HEK293 (cell line): Measurements from ENCODE around the gene GREM2.

Experiments used
- CTCF ChIA-PET: fragments of 350-600 bp; formaldehyde crosslinking; extraction: SDS; loops from one replicate; lab custom pipeline; 2021; ENCODE audit warnings: antibody characterized with exemption; lab: Yijun Ruan, JAX
- POLR2A ChIA-PET: fragments of 300-600 bp; formaldehyde crosslinking; extraction: SDS; loops from one replicate; lab custom pipeline; 2020; ENCODE audit warnings: antibody characterized with exemption, inconsistent platforms; lab: Yijun Ruan, JAX
- H3K27ac ChIP-seq: fragments of 200-500 bp; sonication (Bioruptor generic); 2 replicates; pipeline ENCODE4 v1.5.1; 2014; ENCODE audit warnings: low read depth, low read length, control low read depth, inconsistent platforms; ENCODE audit errors: extremely low read depth
- H3K36me3 ChIP-seq, 2 experiments: fragments of 200-500 bp in 1 of 2; sonication (Bioruptor generic) in 1 of 2; 1 replicate in 1 of 2; 2 replicates in 1 of 2; pipeline ENCODE4 v1.5.1; 2014 to 2017; ENCODE audit warnings: inconsistent platforms in 2 of 2, low read length in 2 of 2; ENCODE audit not compliant: control insufficient read depth in 2 of 2, insufficient read depth in 1 of 2
- H3K4me1 ChIP-seq: fragments of 200-500 bp; sonication (Bioruptor generic); 2 replicates; pipeline ENCODE4 v1.5.1; 2014; ENCODE audit warnings: mild to moderate bottlenecking, low read length, inconsistent platforms; ENCODE audit not compliant: control insufficient read depth, insufficient read depth
- H3K4me3 ChIP-seq: 2 replicates; pipeline ENCODE4 v1.5.1; 2011; ENCODE audit warnings: low read depth, mild to moderate bottlenecking, control low read depth, low read length, moderate library complexity
- H3K9me3 ChIP-seq: fragments of 200-500 bp; sonication (Bioruptor generic); 2 replicates; pipeline ENCODE4 v1.5.1; 2014; ENCODE audit warnings: low read depth, low read length, inconsistent platforms; ENCODE audit not compliant: control insufficient read depth, insufficient read depth
- GLIS2 ChIP-seq: fragments of 450-650 bp; formaldehyde crosslinking; IDR thresholded peaks from 2 replicates; pipeline ENCODE4 v1.5.1; 2016; ENCODE audit warnings: missing biosample characterization, missing genetic modification characterization
- KLF1 ChIP-seq: fragments of 450-650 bp; formaldehyde crosslinking; IDR thresholded peaks from 2 replicates; pipeline ENCODE4 v1.5.1; 2016; ENCODE audit warnings: missing biosample characterization, missing genetic modification characterization
- MYNN ChIP-seq: fragments of 450-650 bp; formaldehyde crosslinking; IDR thresholded peaks from 2 replicates; pipeline ENCODE4 v1.5.1; 2016; ENCODE audit warnings: missing biosample characterization, missing genetic modification characterization, borderline replicate concordance
- PATZ1 ChIP-seq: fragments of 450-650 bp; formaldehyde crosslinking; IDR thresholded peaks from 2 replicates; pipeline ENCODE4 v1.5.1; 2016; ENCODE audit warnings: missing biosample characterization, missing genetic modification characterization
- PRDM1 ChIP-seq: fragments of 450-650 bp; formaldehyde crosslinking; IDR thresholded peaks from 2 replicates; pipeline ENCODE4; 2016; ENCODE audit warnings: missing biosample characterization, missing genetic modification characterization
- RBAK ChIP-seq: fragments of 450-650 bp; formaldehyde crosslinking; IDR thresholded peaks from 2 replicates; pipeline ENCODE4 v1.5.1; 2016; ENCODE audit warnings: missing biosample characterization, missing genetic modification characterization
- REPIN1 ChIP-seq: fragments of 450-650 bp; formaldehyde crosslinking; IDR thresholded peaks from 2 replicates; pipeline ENCODE4 v1.5.1; 2017; ENCODE audit warnings: missing biosample characterization, missing genetic modification characterization, low read depth
- SCRT2 ChIP-seq: fragments of 450-650 bp; formaldehyde crosslinking; IDR thresholded peaks from 2 replicates; pipeline ENCODE4 v1.5.1; 2016; ENCODE audit warnings: missing biosample characterization, missing genetic modification characterization
- TRIM28 ChIP-seq: IDR thresholded peaks from 2 replicates; pipeline ENCODE4 v1.6.1; 2011; ENCODE audit warnings: low read length, control low read depth, borderline replicate concordance
- WT1 ChIP-seq: fragments of 450-650 bp; formaldehyde crosslinking; IDR thresholded peaks from 2 replicates; pipeline ENCODE4 v1.5.1; 2016; ENCODE audit warnings: missing biosample characterization, missing genetic modification characterization
- ZBTB48 ChIP-seq: fragments of 450-650 bp; formaldehyde crosslinking; IDR thresholded peaks from 2 replicates; pipeline ENCODE4 v1.5.1; 2016; ENCODE audit warnings: missing biosample characterization, missing genetic modification characterization
- ZBTB6 ChIP-seq: fragments of 450-650 bp; formaldehyde crosslinking; IDR thresholded peaks from 2 replicates; pipeline ENCODE4 v1.5.1; 2017; ENCODE audit warnings: missing biosample characterization, missing genetic modification characterization
- ZBTB7A ChIP-seq: fragments of 450-650 bp; formaldehyde crosslinking; IDR thresholded peaks from 2 replicates; pipeline ENCODE4 v1.5.1; 2016; ENCODE audit warnings: low read depth, missing biosample characterization, missing genetic modification characterization
- ZBTB8A ChIP-seq: fragments of 450-650 bp; formaldehyde crosslinking; IDR thresholded peaks from 2 replicates; pipeline ENCODE4 v1.5.1; 2016; ENCODE audit warnings: missing biosample characterization, missing genetic modification characterization
- ZNF121 ChIP-seq: fragments of 450-650 bp; formaldehyde crosslinking; IDR thresholded peaks from 2 replicates; pipeline ENCODE4 v1.5.1; 2016; ENCODE audit warnings: missing biosample characterization, missing genetic modification characterization
- ZNF140 ChIP-seq: fragments of 450-650 bp; formaldehyde crosslinking; IDR thresholded peaks from 2 replicates; pipeline ENCODE4 v1.5.1; 2016; ENCODE audit warnings: missing biosample characterization, missing genetic modification characterization
- ZNF157 ChIP-seq: fragments of 450-650 bp; formaldehyde crosslinking; IDR thresholded peaks from 2 replicates; pipeline ENCODE4 v1.5.1; 2016; ENCODE audit warnings: missing biosample characterization, missing genetic modification characterization
- ZNF404 ChIP-seq: fragments of 450-650 bp; formaldehyde crosslinking; IDR thresholded peaks from 2 replicates; pipeline ENCODE4 v1.5.1; 2017; ENCODE audit warnings: missing biosample characterization, missing genetic modification characterization
- ZNF514 ChIP-seq: fragments of 450-650 bp; formaldehyde crosslinking; IDR thresholded peaks from 2 replicates; pipeline ENCODE4 v1.5.1; 2016; ENCODE audit warnings: missing biosample characterization, missing genetic modification characterization
- ZNF544 ChIP-seq: fragments of 450-650 bp; formaldehyde crosslinking; IDR thresholded peaks from 2 replicates; pipeline ENCODE4 v1.5.0; 2017; ENCODE audit warnings: missing biosample characterization, missing genetic modification characterization
- ZNF549 ChIP-seq: fragments of 450-650 bp; IDR thresholded peaks from 2 replicates; pipeline ENCODE4 v1.5.1; 2018; ENCODE audit warnings: missing biosample characterization, missing genetic modification characterization, mild to moderate bottlenecking, inconsistent platforms, moderate library complexity
- ZNF560 ChIP-seq: fragments of 450-650 bp; formaldehyde crosslinking; IDR thresholded peaks from 2 replicates; pipeline ENCODE4 v1.5.1; 2017; ENCODE audit warnings: missing biosample characterization, missing genetic modification characterization, borderline replicate concordance
- ZNF626 ChIP-seq: fragments of 450-650 bp; sonication (Bioruptor Pico); formaldehyde crosslinking; IDR thresholded peaks from 2 replicates; pipeline ENCODE4 v1.5.1; 2018; ENCODE audit warnings: missing biosample characterization, missing genetic modification characterization, inconsistent platforms
- ZNF792 ChIP-seq: fragments of 450-650 bp; formaldehyde crosslinking; IDR thresholded peaks from 2 replicates; pipeline ENCODE4 v1.5.1; 2016; ENCODE audit warnings: missing biosample characterization, missing genetic modification characterization
- ZNF837 ChIP-seq: fragments of 450-650 bp; formaldehyde crosslinking; IDR thresholded peaks from 2 replicates; pipeline ENCODE4 v1.5.1; 2016; ENCODE audit warnings: missing biosample characterization, missing genetic modification characterization
- ZXDB ChIP-seq: fragments of 450-650 bp; formaldehyde crosslinking; IDR thresholded peaks from 2 replicates; pipeline ENCODE4 v1.5.1; 2016; ENCODE audit warnings: missing biosample characterization, missing genetic modification characterization
- TF ChIP-seq, protein P1 (sequence below): fragments of 450-650 bp; formaldehyde crosslinking; IDR thresholded peaks from 2 replicates; pipeline ENCODE4 v1.5.1; 2017; ENCODE audit warnings: missing biosample characterization, missing genetic modification characterization

GREM2 gene

DNA sequence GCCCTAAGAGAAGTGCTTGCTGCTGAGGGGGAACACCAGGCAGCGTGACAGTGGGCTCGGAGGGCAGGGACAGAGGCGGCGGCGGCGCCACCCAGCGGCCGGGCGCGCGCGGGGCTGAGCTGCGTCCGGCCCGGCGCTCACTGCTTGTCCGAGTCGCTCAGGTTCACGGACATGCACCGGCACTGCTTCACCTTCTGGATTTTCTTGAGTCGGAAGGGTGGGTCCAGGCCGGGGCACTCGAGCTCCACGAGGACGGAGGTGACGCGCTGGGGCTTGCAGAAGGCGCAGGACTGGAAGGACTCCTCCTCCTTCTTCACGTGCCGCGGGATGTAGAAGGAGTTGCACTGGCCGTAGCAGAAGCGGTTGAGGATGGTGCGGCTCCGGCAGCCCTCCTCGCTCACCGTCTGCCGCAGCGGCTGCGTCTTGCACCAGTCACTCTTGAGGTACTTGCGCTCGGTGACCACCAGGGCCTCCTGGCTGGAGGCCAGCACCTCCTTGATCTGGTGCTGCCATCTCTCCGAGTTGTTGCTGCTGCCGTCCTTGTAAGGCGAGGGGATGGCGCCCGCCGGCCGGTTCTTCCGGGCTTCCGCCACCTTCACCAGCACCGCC, 119.0 kb downstream of the GREM2 start (continued):
- TF ChIP-seq KLF1 (no peak), ZBTB7A (no peak), ZBTB6 (tag by site-specific recombination) (no peak), RBAK (tag by site-specific recombination) (no peak), ZNF404 (no peak), ZNF560 (tag by site-specific recombination) (peak; percentile 62; the same call in 1 of the 2 replicates), WT1 (tag by site-specific recombination) (no peak), ZNF140 (tag by site-specific recombination) (no peak), ZNF544 (tag by site-specific recombination) (no peak), ZNF157 (tag by site-specific recombination) (no peak), REPIN1 (no peak), ZNF121 (no peak), MYNN (no peak), ZXDB (tag by site-specific recombination) (no peak), TRIM28 (peak; percentile 79; the same call in 1 of the 2 replicates), PRDM1 (tag by site-specific recombination) (no peak), ZNF792 (tag by site-specific recombination) (no peak)
- TF ChIP-seq, all 188 proteins: peak for 8

- Histone ChIP-seq H3K4me1 (no peaks in the 10 kb centered on the region), H3K9me3 (no peaks in the 10 kb centered on the region), H3K4me3 (no peak overlapping the region), H3K36me3 (no peaks in the 10 kb centered on the region), H3K27ac (no peak overlapping the region)
- CTCF ChIA-PET, result interaction anchor here (0.7 kb wide), 1 partner anchor 294 kb away, joined by 3 read pairs; no protein-coding TSS in a partner anchor
- POLR2A ChIA-PET, result no interaction called here
- TF ChIP-seq, protein P1, sequence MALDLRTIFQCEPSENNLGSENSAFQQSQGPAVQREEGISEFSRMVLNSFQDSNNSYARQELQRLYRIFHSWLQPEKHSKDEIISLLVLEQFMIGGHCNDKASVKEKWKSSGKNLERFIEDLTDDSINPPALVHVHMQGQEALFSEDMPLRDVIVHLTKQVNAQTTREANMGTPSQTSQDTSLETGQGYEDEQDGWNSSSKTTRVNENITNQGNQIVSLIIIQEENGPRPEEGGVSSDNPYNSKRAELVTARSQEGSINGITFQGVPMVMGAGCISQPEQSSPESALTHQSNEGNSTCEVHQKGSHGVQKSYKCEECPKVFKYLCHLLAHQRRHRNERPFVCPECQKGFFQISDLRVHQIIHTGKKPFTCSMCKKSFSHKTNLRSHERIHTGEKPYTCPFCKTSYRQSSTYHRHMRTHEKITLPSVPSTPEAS, result no peak
- TF ChIP-seq ZBTB8A (tag by site-specific recombination) (no peak), ZBTB48 (tag by site-specific recombination) (no peak), ZBTB6 (tag by site-specific recombination) (no peak), ZNF549 (tag by site-specific recombination) (no peak), ZNF837 (no peak), ZNF626 (tag by site-specific recombination) (no peak), SCRT2 (tag by site-specific recombination) (no peak), GLIS2 (tag by site-specific recombination) (no peak), ZNF514 (no peak), PATZ1 (no peak), ZBTB7A (no peak)
These were observed 120.2 kb downstream of the GREM2 start for GRCh38 chr1:240491796-240492195.
